ENCODE results near the gene DGKZ.

DNA sequence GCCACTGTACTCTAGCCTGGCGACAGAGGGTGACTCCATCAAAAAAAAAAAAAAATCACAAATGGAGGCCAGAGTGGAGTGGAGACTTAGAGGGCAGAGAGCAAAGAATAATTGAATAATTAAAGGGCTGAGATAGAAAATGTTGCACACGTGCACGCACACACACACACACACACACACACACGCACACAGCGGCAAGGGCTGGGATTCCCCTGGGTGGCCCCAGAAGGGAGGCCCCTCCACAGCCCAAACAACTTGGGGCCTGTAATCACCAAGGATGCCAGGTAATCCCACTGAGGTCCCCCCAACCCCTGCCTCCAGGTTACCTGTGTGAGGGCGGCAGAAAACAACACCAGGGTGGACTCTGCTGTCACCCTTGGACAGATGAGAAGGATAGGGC is 12.0 kb upstream of the DGKZ start:
- TF ChIP-seq, protein P1, sequence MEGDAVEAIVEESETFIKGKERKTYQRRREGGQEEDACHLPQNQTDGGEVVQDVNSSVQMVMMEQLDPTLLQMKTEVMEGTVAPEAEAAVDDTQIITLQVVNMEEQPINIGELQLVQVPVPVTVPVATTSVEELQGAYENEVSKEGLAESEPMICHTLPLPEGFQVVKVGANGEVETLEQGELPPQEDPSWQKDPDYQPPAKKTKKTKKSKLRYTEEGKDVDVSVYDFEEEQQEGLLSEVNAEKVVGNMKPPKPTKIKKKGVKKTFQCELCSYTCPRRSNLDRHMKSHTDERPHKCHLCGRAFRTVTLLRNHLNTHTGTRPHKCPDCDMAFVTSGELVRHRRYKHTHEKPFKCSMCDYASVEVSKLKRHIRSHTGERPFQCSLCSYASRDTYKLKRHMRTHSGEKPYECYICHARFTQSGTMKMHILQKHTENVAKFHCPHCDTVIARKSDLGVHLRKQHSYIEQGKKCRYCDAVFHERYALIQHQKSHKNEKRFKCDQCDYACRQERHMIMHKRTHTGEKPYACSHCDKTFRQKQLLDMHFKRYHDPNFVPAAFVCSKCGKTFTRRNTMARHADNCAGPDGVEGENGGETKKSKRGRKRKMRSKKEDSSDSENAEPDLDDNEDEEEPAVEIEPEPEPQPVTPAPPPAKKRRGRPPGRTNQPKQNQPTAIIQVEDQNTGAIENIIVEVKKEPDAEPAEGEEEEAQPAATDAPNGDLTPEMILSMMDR (IDR thresholded peaks at IDR 0.05; ENCODE audit: low read length), result no peak
- no peak for TF ChIP-seq EZH2 (optimal IDR thresholded peaks at IDR 0.05; ENCODE audit: low read depth, low read length)
